Suprapubic skin (tissue), 3 donors: ENCODE results near the gene BEST4.

ENCODE experiments used
- POLR2A ChIP-seq, 2 donors: fragments of 450-650 bp; IDR thresholded peaks; one replicate each; pipeline ENCODE4 v1.6.1; 2017; ENCODE audit warnings: antibody characterized with exemption in 2 of 2, mild to moderate bottlenecking in 2 of 2, moderate library complexity in 2 of 2
- TF ChIP-seq, protein P1 (sequence below), 2 donors: fragments of 200-600 bp in 1 of 2; fragments of 450-650 bp in 1 of 2; sonication (generic) in 1 of 2; IDR thresholded peaks; one replicate each; pipeline ENCODE4 v1.5.1; 2016 to 2019; ENCODE audit warnings: antibody characterized with exemption in 2 of 2, mild to moderate bottlenecking in 1 of 2, moderate library complexity in 1 of 2

DNA sequence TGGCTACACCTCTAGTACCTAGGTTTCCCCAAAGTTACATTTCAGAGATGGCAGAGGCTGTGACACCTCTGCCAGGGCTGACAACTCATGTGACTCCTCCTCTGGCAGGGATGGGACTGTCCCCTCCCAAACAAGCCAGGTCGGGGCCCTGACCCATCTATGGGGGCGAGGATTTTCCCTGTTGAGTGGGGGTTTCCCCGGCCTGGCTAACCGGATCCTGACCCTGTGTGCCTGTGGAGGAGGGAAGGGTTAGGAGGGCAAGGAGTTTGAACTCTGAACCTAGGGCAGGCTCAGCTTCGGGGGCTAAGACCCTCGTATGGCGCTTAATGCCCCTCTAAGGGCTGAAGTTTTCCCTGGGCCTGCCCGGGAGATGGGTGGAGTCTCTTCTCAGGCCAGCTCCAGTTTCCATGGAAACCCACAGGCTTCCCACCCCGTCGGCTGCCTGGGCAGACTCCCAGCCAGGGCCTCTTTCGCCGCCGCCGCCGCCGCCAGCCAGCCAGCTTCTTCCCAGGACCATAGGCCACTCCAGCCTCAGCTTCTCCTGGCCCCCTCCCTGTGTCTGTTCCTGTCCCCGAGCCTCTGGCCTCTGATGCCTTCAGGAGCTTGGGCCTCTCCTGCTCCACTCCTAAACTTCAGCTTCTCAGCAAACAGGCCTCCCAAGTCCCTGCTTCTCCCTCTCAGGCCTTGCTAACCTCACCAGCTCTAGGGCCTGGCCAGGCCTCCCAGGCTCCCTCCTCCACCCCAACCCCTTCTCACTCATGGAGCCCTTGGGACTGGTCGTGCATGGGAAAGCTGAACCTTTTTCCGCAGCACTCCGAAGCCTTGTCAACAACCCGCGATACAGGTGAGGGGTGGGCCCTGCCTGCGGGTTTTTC, 20.3 kb upstream of the BEST4 start, which contains the start of gene BTBD19:
- TF ChIP-seq, protein P1, sequence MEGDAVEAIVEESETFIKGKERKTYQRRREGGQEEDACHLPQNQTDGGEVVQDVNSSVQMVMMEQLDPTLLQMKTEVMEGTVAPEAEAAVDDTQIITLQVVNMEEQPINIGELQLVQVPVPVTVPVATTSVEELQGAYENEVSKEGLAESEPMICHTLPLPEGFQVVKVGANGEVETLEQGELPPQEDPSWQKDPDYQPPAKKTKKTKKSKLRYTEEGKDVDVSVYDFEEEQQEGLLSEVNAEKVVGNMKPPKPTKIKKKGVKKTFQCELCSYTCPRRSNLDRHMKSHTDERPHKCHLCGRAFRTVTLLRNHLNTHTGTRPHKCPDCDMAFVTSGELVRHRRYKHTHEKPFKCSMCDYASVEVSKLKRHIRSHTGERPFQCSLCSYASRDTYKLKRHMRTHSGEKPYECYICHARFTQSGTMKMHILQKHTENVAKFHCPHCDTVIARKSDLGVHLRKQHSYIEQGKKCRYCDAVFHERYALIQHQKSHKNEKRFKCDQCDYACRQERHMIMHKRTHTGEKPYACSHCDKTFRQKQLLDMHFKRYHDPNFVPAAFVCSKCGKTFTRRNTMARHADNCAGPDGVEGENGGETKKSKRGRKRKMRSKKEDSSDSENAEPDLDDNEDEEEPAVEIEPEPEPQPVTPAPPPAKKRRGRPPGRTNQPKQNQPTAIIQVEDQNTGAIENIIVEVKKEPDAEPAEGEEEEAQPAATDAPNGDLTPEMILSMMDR (IDR thresholded peaks at IDR 0.05), result no peak
- TF ChIP-seq POLR2A (IDR thresholded peaks at IDR 0.05), result peak in 1 of 2 donors; percentile 51
